22Rv1 (cell line): ENCODE measurements around the gene SLC2A8.

Source experiments
- H3K27ac ChIP-seq: fragments of 450-650 bp; 2 replicates; pipeline ENCODE4 v1.5.1; 2017
- ZFX ChIP-seq: fragments of 450-650 bp; IDR thresholded peaks from 2 replicates; pipeline ENCODE4 v1.6.1; 2017; ENCODE audit warnings: antibody characterized with exemption, borderline replicate concordance
- TF ChIP-seq, protein P1 (sequence below): fragments of 450-650 bp; IDR thresholded peaks from 2 replicates; pipeline ENCODE4 v1.5.1; 2017; ENCODE audit warnings: mild to moderate bottlenecking

The SLC2A8 gene

DNA sequence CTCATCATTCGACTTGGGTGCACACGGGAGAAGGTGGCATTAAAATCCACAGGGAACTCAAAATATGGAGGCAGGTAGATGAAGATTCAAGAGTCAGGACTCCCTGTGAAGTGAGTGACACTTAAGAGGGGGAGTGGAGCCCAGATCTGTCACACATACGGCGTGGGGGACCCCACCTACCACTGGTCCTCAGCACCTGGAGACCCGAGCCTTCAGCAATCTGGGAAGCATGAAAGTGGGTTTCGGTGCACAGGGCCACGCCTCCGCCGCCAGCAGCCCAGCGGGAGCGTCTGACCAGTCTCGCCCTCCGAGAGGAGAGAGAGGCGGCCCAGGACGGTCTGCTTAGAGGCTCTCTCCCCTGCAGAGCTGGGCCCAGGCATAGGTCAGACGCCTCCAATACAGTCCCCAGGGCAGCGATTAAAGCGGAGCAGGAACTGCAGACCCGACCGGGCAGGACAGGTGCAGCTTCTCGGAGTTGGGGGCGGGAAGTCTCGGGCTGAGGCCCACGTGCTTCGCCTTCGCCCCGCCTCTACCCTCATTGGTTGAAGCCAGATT, 639 bp upstream of the SLC2A8 start:
- peak overlapping the region; percentile 43; the same call in 1 of the 2 replicates for H3K27ac ChIP-seq
- TF ChIP-seq, protein P1, sequence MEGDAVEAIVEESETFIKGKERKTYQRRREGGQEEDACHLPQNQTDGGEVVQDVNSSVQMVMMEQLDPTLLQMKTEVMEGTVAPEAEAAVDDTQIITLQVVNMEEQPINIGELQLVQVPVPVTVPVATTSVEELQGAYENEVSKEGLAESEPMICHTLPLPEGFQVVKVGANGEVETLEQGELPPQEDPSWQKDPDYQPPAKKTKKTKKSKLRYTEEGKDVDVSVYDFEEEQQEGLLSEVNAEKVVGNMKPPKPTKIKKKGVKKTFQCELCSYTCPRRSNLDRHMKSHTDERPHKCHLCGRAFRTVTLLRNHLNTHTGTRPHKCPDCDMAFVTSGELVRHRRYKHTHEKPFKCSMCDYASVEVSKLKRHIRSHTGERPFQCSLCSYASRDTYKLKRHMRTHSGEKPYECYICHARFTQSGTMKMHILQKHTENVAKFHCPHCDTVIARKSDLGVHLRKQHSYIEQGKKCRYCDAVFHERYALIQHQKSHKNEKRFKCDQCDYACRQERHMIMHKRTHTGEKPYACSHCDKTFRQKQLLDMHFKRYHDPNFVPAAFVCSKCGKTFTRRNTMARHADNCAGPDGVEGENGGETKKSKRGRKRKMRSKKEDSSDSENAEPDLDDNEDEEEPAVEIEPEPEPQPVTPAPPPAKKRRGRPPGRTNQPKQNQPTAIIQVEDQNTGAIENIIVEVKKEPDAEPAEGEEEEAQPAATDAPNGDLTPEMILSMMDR, result no peak
- TF ChIP-seq ZFX, result no peak

DNA sequence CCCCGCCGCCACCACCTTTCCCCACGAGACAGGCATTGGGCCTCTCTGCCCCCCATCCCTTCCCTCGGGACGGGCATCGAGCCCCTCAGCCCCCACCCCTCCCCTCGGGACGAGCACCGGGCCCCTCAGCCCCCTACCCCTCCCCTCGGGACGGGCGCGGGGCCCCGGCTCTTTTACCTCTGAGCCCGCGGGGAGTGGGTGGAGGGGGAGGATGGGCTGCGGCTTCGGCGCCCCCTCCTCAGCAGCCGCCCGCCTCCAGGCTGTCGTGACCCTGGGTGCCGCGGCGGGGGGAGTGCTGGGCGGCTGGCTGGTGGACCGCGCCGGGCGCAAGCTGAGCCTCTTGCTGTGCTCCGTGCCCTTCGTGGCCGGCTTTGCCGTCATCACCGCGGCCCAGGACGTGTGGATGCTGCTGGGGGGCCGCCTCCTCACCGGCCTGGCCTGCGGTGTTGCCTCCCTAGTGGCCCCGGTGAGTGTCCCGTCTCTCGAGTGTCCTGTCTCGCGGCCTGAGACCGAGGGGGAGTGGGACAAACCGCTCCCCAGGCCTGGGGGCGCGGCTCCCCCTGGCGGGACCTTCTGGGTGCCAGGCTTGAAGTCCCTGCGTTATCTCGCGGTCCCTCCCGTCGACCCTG, 791 bp downstream of the SLC2A8 start:
- peak overlapping the region; percentile 68 for H3K27ac ChIP-seq
- no peak for TF ChIP-seq ZFX
- TF ChIP-seq, protein P1, result no peak

DNA sequence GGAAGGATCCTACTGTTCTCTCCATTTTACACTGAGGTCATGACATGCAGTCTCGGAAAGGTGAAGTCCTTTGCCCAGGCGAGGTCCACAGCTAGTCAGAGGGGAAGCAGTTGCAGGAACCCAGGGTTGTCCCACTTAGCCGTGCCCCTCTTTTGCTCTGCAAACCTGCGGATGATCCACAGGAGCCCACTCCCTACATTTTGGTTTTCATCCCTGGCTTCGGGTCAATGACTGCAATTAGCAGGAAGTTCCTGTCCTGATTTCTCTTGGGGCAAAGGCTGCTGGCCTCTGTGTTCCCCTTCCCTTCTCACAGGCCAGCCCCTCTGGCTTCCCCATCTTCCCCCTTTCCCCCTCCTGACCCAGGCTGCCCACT, 1.3 kb downstream of the SLC2A8 start:
- TF ChIP-seq ZFX, result no peak
- TF ChIP-seq, protein P1, result no peak
- H3K27ac ChIP-seq, result no peak overlapping the region

DNA sequence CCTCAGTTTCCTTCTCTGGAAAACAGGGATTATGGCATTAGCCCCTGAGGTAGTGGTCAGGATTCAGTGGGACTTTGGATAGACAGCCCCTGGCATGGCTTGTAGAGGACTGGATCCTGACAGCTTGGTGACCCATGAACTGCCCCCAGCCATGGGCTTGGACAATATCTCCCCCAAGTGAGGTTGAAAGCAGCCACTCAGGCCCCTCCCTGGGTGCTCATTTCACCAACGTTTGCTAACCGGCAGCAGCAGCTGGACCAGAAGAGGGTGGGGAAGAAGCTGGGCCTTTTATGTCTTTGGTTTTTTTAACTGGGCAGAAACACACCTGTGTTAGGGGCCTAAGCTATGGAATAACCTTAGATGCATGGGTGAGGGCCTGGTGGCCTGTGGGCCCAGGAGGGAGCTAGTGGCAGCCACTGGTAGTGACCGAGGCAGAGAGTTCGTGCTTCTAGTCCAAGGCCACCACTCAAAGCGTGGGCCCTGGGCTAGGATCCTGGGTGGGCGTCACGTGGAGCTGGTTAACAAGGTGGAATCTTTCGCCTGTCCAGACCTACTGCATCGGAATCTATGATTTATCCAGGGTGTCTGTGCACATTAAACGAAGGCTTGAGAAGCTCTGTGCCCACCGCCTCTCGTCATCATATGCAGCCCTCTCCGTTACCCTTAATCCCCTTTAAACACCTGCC, 1.9 kb downstream of the SLC2A8 start:
- no peak overlapping the region for H3K27ac ChIP-seq
- TF ChIP-seq, protein P1, result no peak
- TF ChIP-seq ZFX, result no peak

- TF ChIP-seq, protein P1, result no peak
- TF ChIP-seq ZFX, result no peak
- H3K27ac ChIP-seq, result no peak overlapping the region
Observed at GRCh38 chr9:127399736-127400269, 2.8 kb downstream of the SLC2A8 start.

DNA sequence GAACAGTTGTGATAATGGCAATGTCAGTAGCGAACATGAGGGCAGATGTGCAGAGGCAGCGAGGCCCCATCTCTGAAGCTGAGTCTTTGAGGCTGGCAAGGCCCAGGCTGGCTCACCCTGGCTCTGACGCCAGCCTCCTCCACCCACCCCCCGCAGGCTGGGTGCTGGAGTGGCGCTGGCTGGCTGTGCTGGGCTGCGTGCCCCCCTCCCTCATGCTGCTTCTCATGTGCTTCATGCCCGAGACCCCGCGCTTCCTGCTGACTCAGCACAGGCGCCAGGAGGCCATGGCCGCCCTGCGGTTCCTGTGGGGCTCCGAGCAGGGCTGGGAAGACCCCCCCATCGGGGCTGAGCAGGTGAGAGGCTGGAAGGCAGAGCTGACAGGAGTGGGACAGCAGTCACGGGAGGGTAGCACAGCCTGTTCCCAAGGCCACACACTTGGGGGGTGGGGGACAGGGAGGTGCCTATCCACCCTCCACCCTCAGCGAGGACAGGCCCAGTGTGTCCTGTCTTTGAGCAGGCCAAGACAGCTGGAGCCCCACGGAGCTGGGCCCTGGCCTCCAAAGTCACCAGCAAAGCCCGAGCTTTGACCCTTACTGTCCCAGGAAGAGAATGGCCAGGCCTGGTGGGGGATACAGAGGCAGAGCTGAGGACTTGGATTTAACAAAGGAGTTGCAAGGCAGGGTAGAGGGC, 5.6 kb downstream of the SLC2A8 start:
- TF ChIP-seq, protein P1, result no peak
- no peak for TF ChIP-seq ZFX
- no peak overlapping the region for H3K27ac ChIP-seq
